PC-9 (cell line): Measurements from ENCODE around the gene CRNKL1.

ENCODE experiments used
- CTCF ChIP-seq: fragments of 200-600 bp; sonication (generic); conservative IDR thresholded peaks from 2 replicates; pipeline ENCODE4 v1.6.1; 2017; ENCODE audit warnings: mixed run types, antibody characterized with exemption, mild to moderate bottlenecking, moderate library complexity
- EZH2 ChIP-seq: fragments of 200-600 bp; sonication (generic); IDR thresholded peaks from 2 replicates; pipeline ENCODE4 v1.8.0; 2017; ENCODE audit warnings: antibody characterized with exemption, low read depth

GRCh38 chr20:20063941-20064702 is 11.9 kb upstream of the CRNKL1 start:
- TF ChIP-seq CTCF (no peak), EZH2 (no peak)
